K562 (cell line): Measurements from ENCODE around the gene ANKRD6. TPM values are rescaled to one million over a fixed set of nuclear protein-coding genes. Genes with fewer than 3 reads are reported as not detected.

Experiments
- CCAR2 ChIP-seq: fragments of 200-400 bp; formaldehyde crosslinking; IDR thresholded peaks from 2 replicates; pipeline ENCODE4 v1.6.1; 2017; ENCODE audit warnings: mild to moderate bottlenecking, low read depth, low read length
- DEAF1 ChIP-seq: fragments of 450-650 bp; formaldehyde crosslinking; IDR thresholded peaks from 2 replicates; pipeline ENCODE4 v1.4.0; 2020; ENCODE audit warnings: mild to moderate bottlenecking, moderate library complexity
- FIP1L1 ChIP-seq: fragments of 200-400 bp; formaldehyde crosslinking; IDR thresholded peaks from 2 replicates; pipeline ENCODE4 v1.6.1; 2018; ENCODE audit warnings: mild to moderate bottlenecking, low read depth, low read length; ENCODE audit not compliant: poor library complexity, severe bottlenecking
- FOXO4 ChIP-seq: fragments of 450-650 bp; formaldehyde crosslinking; IDR thresholded peaks from 2 replicates; pipeline ENCODE4 v1.4.0; 2020; ENCODE audit warnings: mild to moderate bottlenecking, moderate library complexity
- MAFK ChIP-seq: IDR thresholded peaks from 2 replicates; pipeline ENCODE4 v1.6.1; 2011; ENCODE audit warnings: low read length, improper control_type of control experiment
- PBX2 ChIP-seq, 2 experiments: IDR thresholded peaks in 1 of 2; conservative IDR thresholded peaks in 1 of 2; 2 replicates each; pipeline ENCODE4 v1.6.1; 2016; ENCODE audit warnings: low read depth in 2 of 2, mild to moderate bottlenecking in 1 of 2, missing compliant biosample characterization in 1 of 2, missing genetic modification characterization in 1 of 2, moderate library complexity in 1 of 2
- polyA plus RNA-seq, 8 experiments: library from polyadenylated mRNA; depleted of rRNA in 4 of 8; stranded (reverse) in 5 of 8; unstranded in 3 of 8; fragments of >200 nt; fragmentation: Nextera tagmentation in 2 of 8; fragmentation: Illumina TruSeq in 1 of 8; extraction: Ambion mirVana in 2 of 8; extraction: Trizol in 1 of 8; gene quantifications; 2 replicates each; pipeline versions ENCODE4 v1.2.1 to v1.2.3, GENCODE V29; 2011 to 2014; ENCODE audit warnings: inconsistent platforms in 1 of 8, missing spikeins in 1 of 8
- total RNA-seq, 7 experiments: library from RNA; depleted of rRNA in 6 of 7; stranded (reverse); fragments of >200 nt in 6 of 7; fragmentation: Illumina TruSeq in 2 of 7; extraction: Trizol in 2 of 7; gene quantifications; 2 replicates each; pipeline versions ENCODE4 v1.2.1 to v1.2.3, GENCODE V29; 2011 to 2021; ENCODE audit warnings: low replicate concordance in 1 of 7

ANKRD6 gene
- total and polyA plus RNA-seq, 9 of the 15 experiments (the other 6 are each of a cell fraction or from before 2014, with no cell fraction given), result 0.04 to 0.22 (median 0.08) TPM; not detected in 4

GRCh38 chr6:89501222-89501621 is 68.3 kb downstream of the ANKRD6 start (continued):
- TF ChIP-seq PBX2 (CRISPR knock-in tag; IDR thresholded peaks at IDR 0.05; ENCODE audit: low read depth), result no peak
- TF ChIP-seq PBX2 (tag; conservative IDR thresholded peaks at IDR 0.05; ENCODE audit: low read depth), result no peak
- TF ChIP-seq FIP1L1, result no peak
- no peak for TF ChIP-seq MAFK
- TF ChIP-seq DEAF1 (CRISPR knock-in tag), result no peak
- no peak for TF ChIP-seq FOXO4 (CRISPR knock-in tag)
- no peak for TF ChIP-seq CCAR2
- TF ChIP-seq, all 486 proteins: peak for 0
